Upper lobe of right lung (tissue), 1 donor: ENCODE data around the gene MPP3. TPM values are rescaled to one million over a fixed set of nuclear protein-coding genes. Genes with fewer than 3 reads are reported as not detected.
A peak's percentile ranks its signal among the peaks of the same experiment; 100 is the strongest.

ENCODE experiments used
- ATAC-seq: fragments of 200-7000 bp; cut with Tn5 transposase; one replicate; pipeline ENCODE4 v1.9.1; 2020; ENCODE audit warnings: mild to moderate bottlenecking, moderate library complexity
- DNase-seq: peaks from one replicate; pipeline ENCODE4 v3.0.0-alpha.2; 2020
- H3K27ac ChIP-seq: fragments of 200-600 bp; one replicate; pipeline ENCODE4 v1.8.0; 2022
- H3K27me3 ChIP-seq: fragments of 200-600 bp; one replicate; pipeline ENCODE4 v1.8.0; 2022; ENCODE audit warnings: mild to moderate bottlenecking
- H3K36me3 ChIP-seq: fragments of 200-600 bp; one replicate; pipeline ENCODE4 v1.8.0; 2022
- H3K4me1 ChIP-seq: fragments of 200-600 bp; one replicate; pipeline ENCODE4 v1.8.0; 2022
- H3K4me3 ChIP-seq: fragments of 200-600 bp; one replicate; pipeline ENCODE4 v1.8.0; 2022; ENCODE audit warnings: mild to moderate bottlenecking
- H3K9me3 ChIP-seq: fragments of 200-600 bp; one replicate; pipeline ENCODE4 v1.8.0; 2022
- CTCF ChIP-seq: fragments of 200-600 bp; IDR thresholded peaks from one replicate; pipeline ENCODE4 v1.8.0; 2022; ENCODE audit warnings: antibody characterized with exemption
- intact Hi-C: fragments of 100-400 bp; cut with DNase I; formaldehyde crosslinking; loops from one replicate; pipeline ENCODE4 v1.11.0; 2022
- total RNA-seq: library from RNA; stranded (reverse); fragmentation: NEBNext Ultra II Directional; extraction: Animal tissue kit (Norgen Biotek cat#: 25700); gene quantifications from one replicate; pipeline ENCODE4 v1.2.1, GENCODE V29; 2021
- donor health status: DM: no; HTN: yes; CAD: no; lungs with severe emphysema.

MPP3 gene
- total RNA-seq, 1 donor from 2014 or later = 28.6 TPM

DNA sequence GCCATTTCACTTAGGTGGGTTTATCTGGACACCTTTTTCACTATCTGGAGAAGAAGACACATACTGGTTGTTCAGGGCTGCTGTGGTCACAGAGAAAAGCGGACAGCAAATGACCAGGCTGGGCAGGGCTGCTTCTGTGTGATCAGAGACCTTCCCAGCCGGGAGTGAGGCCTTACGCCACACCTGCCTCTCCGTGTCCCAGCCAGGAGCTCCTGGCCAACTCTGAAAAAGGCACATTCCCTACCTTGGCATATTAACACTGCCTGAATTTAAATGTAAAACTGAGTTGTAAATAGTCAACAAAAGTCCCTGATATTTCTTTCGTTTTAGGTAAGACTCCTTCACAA, 65.3 kb downstream of the MPP3 start:
- DNase-seq (no peak), ATAC-seq (no peak)
- H3K27me3 ChIP-seq = no peaks in the 10 kb centered on the region
- TF ChIP-seq CTCF = no peak
- no peaks in the 10 kb centered on the region for H3K9me3 ChIP-seq
- H3K4me1 ChIP-seq = peaks cover 7% of the 10 kb centered on the region
- H3K36me3 ChIP-seq = peaks cover 49% of the 10 kb centered on the region
- H3K4me3 ChIP-seq = no peak overlapping the region
- H3K27ac ChIP-seq = peak overlapping the region; percentile 6
- intact Hi-C loops = loop anchor here (10.0 kb wide), 1 partner anchor 203 kb away; no protein-coding TSS in a partner anchor

- Histone ChIP-seq H3K4me1 (peaks cover 7% of the 10 kb centered on the region), H3K36me3 (peaks cover 44% of the 10 kb centered on the region), H3K9me3 (no peaks in the 10 kb centered on the region), H3K4me3 (no peak overlapping the region), H3K27ac (no peak overlapping the region), H3K27me3 (no peaks in the 10 kb centered on the region)
- DNase-seq (no peak), ATAC-seq (no peak)
- TF ChIP-seq CTCF = no peak
- intact Hi-C loops = loop anchor here (10.0 kb wide), 1 partner anchor 202 kb away; no protein-coding TSS in a partner anchor
These were observed 65.8 kb downstream of the MPP3 start for GRCh38 chr17:43767053-43767712.

GRCh38 chr17:43766413-43767052, 66.4 kb downstream of the MPP3 start:
- Histone ChIP-seq H3K27me3 (no peaks in the 10 kb centered on the region), H3K4me3 (no peak overlapping the region), H3K4me1 (peaks cover 7% of the 10 kb centered on the region), H3K27ac (no peak overlapping the region), H3K36me3 (peaks cover 38% of the 10 kb centered on the region), H3K9me3 (no peaks in the 10 kb centered on the region)
- intact Hi-C loops = loop anchor here (10.0 kb wide), 1 partner anchor 202 kb away; no protein-coding TSS in a partner anchor
- peak; percentile 88 for TF ChIP-seq CTCF
- peak; percentile 54 for ATAC-seq
- DNase-seq = peak; percentile 81

DNA sequence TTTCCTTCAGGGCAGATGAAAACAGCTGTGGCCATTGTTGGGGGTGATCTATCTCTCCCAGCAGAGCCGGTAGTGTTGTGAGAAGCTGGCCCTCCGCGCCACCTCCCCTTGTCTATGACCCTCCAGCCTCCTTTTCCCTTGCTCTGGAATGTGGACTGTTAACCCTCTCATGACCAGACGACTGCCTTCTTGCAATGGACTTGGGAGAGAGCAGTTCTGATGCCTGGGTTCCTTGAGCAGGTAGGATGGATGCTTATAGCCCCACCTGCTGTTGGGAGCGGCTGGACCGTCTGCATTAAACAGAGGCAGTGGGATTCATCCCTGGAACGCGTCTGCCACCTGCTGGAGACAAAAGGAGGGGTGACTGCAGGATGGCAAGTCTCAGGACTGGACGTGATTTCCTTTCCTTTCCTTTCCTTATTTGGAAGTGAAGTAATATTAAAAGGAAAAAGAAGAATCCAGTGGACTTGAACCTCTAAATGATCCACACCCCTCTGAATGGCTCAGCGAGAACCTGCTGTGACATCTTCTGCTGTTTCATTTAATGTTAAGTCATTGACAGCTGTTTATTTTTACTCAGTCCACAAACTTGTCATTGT, 72.6 kb downstream of the MPP3 start:
- DNase-seq (peak; percentile 93), ATAC-seq (peak; percentile 98)
- no peaks in the 10 kb centered on the region for H3K36me3 ChIP-seq
- H3K4me3 ChIP-seq = no peak overlapping the region
- H3K4me1 ChIP-seq = peaks cover 4% of the 10 kb centered on the region
- TF ChIP-seq CTCF = peak; percentile 98
- H3K27me3 ChIP-seq = peaks cover 11% of the 10 kb centered on the region
- intact Hi-C loops = loop anchor here (10.0 kb wide), 1 partner anchor 196 kb away; no protein-coding TSS in a partner anchor
- H3K9me3 ChIP-seq = no peaks in the 10 kb centered on the region
- H3K27ac ChIP-seq = no peak overlapping the region

GRCh38 chr17:43759836-43760235, 73.1 kb downstream of the MPP3 start:
- Histone ChIP-seq H3K27ac (no peak overlapping the region), H3K27me3 (peaks cover 17% of the 10 kb centered on the region), H3K36me3 (no peaks in the 10 kb centered on the region), H3K9me3 (no peaks in the 10 kb centered on the region), H3K4me3 (no peak overlapping the region), H3K4me1 (peaks cover 9% of the 10 kb centered on the region)
- no peak for TF ChIP-seq CTCF
- intact Hi-C loops = loop anchor here (5.0 to 10.0 kb wide), 3 partner anchors 68 to 195 kb away; no protein-coding TSS in a partner anchor
- no peak for ATAC-seq
- no peak for DNase-seq
